ENCODE measurements around the gene PCDH9. TPM values are rescaled to one million over a fixed set of nuclear protein-coding genes. Genes with fewer than 3 reads are reported as not detected.

PCDH9 gene
- polyA plus RNA-seq, 3 donors: 0.03 TPM; not detected in 1

DNA sequence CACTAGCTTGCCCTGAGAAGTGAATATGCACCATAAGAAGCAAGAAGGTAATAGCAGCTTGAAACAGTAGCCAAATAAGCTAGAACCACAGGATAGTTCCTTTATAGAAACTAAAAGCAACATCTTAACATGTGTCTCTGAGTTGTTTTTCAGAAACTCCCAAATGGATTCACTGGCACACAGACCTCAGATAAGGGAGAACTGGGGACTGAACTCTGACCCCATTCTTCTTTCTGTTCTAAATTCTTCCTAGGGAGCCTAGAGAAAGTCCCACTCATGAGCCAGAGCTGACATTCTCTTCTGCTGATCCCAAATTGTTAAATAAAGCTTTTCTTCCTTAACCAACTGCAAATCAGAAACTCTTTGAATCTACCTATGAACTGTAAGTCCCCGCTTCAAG lies 146.1 kb downstream of the PCDH9 start:
- 100% methylated on average over 1 of the region's 1 CpG for WGBS (ENCODE audit: insufficient coverage)
- Histone ChIP-seq H2AFZ (ENCODE audit: insufficient read depth, low read depth, low read length, poor library complexity, severe bottlenecking) (no peak overlapping the region), H3K27ac (ENCODE audit: low read depth in 1 of 2, low read length in 2 of 2) (no peak overlapping the region), H3K9me3 (replicated peaks in 1 of 2; ENCODE audit: control insufficient read depth in 1 of 2, insufficient read depth in 1 of 2, low read length in 2 of 2) (no peaks in the 10 kb centered on the region), H3K4me1 (ENCODE audit: control insufficient read depth in 1 of 2, insufficient read depth in 2 of 2, low read length in 2 of 2) (no peaks in the 10 kb centered on the region), H3K27me3 (ENCODE audit: control insufficient read depth in 2 of 2, insufficient read depth in 2 of 2, low read length in 2 of 2) (no peaks in the 10 kb centered on the region), H4K20me1 (ENCODE audit: insufficient read depth, low read length) (no peaks in the 10 kb centered on the region), H3K79me2 (ENCODE audit: insufficient read depth, low read length) (no peaks in the 10 kb centered on the region), H3K4me2 (replicated peaks; ENCODE audit: extremely low read depth, low read length, poor library complexity, severe bottlenecking) (no peak overlapping the region), H3K36me3 (replicated peaks in 1 of 2; ENCODE audit: control insufficient read depth in 1 of 2, insufficient read depth in 2 of 2, low read length in 2 of 2) (no peaks in the 10 kb centered on the region), H3K4me3 (replicated peaks in 1 of 3; ENCODE audit: low read depth in 2 of 3, low read length in 3 of 3) (no peak overlapping the region), H3K9ac (ENCODE audit: insufficient read depth, low read length, poor library complexity, severe bottlenecking) (no peak overlapping the region)
- TF ChIP-seq, protein P1, sequence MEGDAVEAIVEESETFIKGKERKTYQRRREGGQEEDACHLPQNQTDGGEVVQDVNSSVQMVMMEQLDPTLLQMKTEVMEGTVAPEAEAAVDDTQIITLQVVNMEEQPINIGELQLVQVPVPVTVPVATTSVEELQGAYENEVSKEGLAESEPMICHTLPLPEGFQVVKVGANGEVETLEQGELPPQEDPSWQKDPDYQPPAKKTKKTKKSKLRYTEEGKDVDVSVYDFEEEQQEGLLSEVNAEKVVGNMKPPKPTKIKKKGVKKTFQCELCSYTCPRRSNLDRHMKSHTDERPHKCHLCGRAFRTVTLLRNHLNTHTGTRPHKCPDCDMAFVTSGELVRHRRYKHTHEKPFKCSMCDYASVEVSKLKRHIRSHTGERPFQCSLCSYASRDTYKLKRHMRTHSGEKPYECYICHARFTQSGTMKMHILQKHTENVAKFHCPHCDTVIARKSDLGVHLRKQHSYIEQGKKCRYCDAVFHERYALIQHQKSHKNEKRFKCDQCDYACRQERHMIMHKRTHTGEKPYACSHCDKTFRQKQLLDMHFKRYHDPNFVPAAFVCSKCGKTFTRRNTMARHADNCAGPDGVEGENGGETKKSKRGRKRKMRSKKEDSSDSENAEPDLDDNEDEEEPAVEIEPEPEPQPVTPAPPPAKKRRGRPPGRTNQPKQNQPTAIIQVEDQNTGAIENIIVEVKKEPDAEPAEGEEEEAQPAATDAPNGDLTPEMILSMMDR (IDR thresholded peaks at IDR 0.05): no peak
- H3K27ac Mint-ChIP-seq: no peak overlapping the region
- DNase-seq: no peak
- H3K4me3 Mint-ChIP-seq: no peak overlapping the region
- H3K4me1 Mint-ChIP-seq: no peaks in the 10 kb centered on the region
- H3K9me3 Mint-ChIP-seq: peaks cover 0 to 3% (median 0%) of the 10 kb centered on the region in 7 donors
- H3K27me3 Mint-ChIP-seq (ENCODE audit: low read depth in 3 of 3): peaks cover 0 to 1% (median 1%) of the 10 kb centered on the region in 3 donors
- intact Hi-C loops (cut with micrococcal nuclease): no loop called here
- no peaks in the 10 kb centered on the region for H3K36me3 Mint-ChIP-seq

DNA sequence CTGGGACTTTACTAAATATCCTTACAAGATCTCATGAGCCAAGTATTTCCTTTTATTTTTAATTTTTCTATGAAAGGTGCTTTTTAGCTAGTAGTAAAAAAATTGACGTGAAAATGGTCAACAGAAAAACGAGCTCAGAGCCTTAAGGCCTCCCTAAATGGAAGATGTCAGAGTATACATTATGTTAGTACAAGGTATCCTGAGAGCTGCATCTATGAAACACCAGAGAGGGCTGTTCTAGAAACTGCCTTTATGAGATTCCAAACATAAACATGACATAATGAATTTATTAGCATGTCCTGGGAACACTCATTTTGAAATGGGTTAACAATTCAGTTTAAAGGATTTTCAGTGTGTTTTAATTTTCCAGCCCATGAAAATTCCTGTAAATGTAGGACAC lies 146.6 kb downstream of the PCDH9 start:
- Mint-ChIP-seq H3K9me3 (peaks cover 0 to 3% (median 0%) of the 10 kb centered on the region in 7 donors), H3K27me3 (ENCODE audit: low read depth in 3 of 3) (peaks cover 0 to 1% (median 1%) of the 10 kb centered on the region in 3 donors), H3K27ac (no peak overlapping the region), H3K4me1 (no peaks in the 10 kb centered on the region), H3K4me3 (no peak overlapping the region), H3K36me3 (no peaks in the 10 kb centered on the region)
- Histone ChIP-seq H3K4me1 (ENCODE audit: control insufficient read depth in 1 of 2, insufficient read depth in 2 of 2, low read length in 2 of 2) (no peaks in the 10 kb centered on the region), H3K79me2 (ENCODE audit: insufficient read depth, low read length) (no peaks in the 10 kb centered on the region), H3K9ac (ENCODE audit: insufficient read depth, low read length, poor library complexity, severe bottlenecking) (no peak overlapping the region), H3K4me3 (replicated peaks in 1 of 3; ENCODE audit: low read depth in 2 of 3, low read length in 3 of 3) (no peak overlapping the region), H3K36me3 (replicated peaks in 1 of 2; ENCODE audit: control insufficient read depth in 1 of 2, insufficient read depth in 2 of 2, low read length in 2 of 2) (no peaks in the 10 kb centered on the region), H3K27ac (ENCODE audit: low read depth in 1 of 2, low read length in 2 of 2) (no peak overlapping the region), H3K9me3 (replicated peaks in 1 of 2; ENCODE audit: control insufficient read depth in 1 of 2, insufficient read depth in 1 of 2, low read length in 2 of 2) (no peaks in the 10 kb centered on the region), H3K4me2 (replicated peaks; ENCODE audit: extremely low read depth, low read length, poor library complexity, severe bottlenecking) (no peak overlapping the region), H3K27me3 (ENCODE audit: control insufficient read depth in 2 of 2, insufficient read depth in 2 of 2, low read length in 2 of 2) (no peaks in the 10 kb centered on the region), H2AFZ (ENCODE audit: insufficient read depth, low read depth, low read length, poor library complexity, severe bottlenecking) (no peak overlapping the region), H4K20me1 (ENCODE audit: insufficient read depth, low read length) (no peaks in the 10 kb centered on the region)
- DNase-seq: no peak
- intact Hi-C loops (cut with micrococcal nuclease): no loop called here
- WGBS (ENCODE audit: insufficient coverage): 100% methylated on average over 1 of the region's 2 CpGs
- TF ChIP-seq, protein P1 (IDR thresholded peaks at IDR 0.05): no peak
